Cerebellar nuclear complex (tissue), 1 donor: ENCODE measurements around the gene NPHS1.
"Not testable (repeated sequence)": the region's sequence is repeated elsewhere in the genome, so short reads cannot be mapped to it uniquely, and the experiment has no call there.

ENCODE experiments used
- DNase-seq, 2 experiments: peaks; one replicate each; lab custom pipeline; 2025; lab: John Stamatoyannopoulos, UW

NPHS1 gene

GRCh38 chr19:35852029-35852780 is at the start of gene NPHS1:
NPHS1 (minus strand) TSS chr19:35852504; CDS start chr19:35851837, 667 bp downstream.
- no peak for DNase-seq

GRCh38 chr19:35901055-35901644 is 48.8 kb upstream of the NPHS1 start:
- no peak for DNase-seq

GRCh38 chr19:35899547-35900214 is 47.4 kb upstream of the NPHS1 start:
- DNase-seq = peak; percentile 33 to 58

- no peak for DNase-seq
Observed at GRCh38 chr19:35898499-35898809, 46.1 kb upstream of the NPHS1 start.

GRCh38 chr19:35897706-35898451 is 45.6 kb upstream of the NPHS1 start:
- no peak for DNase-seq

- no peak for DNase-seq
Observed at GRCh38 chr19:35896643-35897040, 44.3 kb upstream of the NPHS1 start.

GRCh38 chr19:35895911-35896642 is 43.8 kb upstream of the NPHS1 start:
- no peak for DNase-seq

GRCh38 chr19:35894342-35894741 is 42.0 kb upstream of the NPHS1 start:
- no peak for DNase-seq

GRCh38 chr19:35891819-35892218 is 39.5 kb upstream of the NPHS1 start:
- DNase-seq = not testable (repeated sequence)

- DNase-seq = no peak
Observed at GRCh38 chr19:35890113-35890650, 37.9 kb upstream of the NPHS1 start.

GRCh38 chr19:35889370-35890112 is 37.2 kb upstream of the NPHS1 start:
- no peak for DNase-seq

GRCh38 chr19:35888398-35888797 is 36.1 kb upstream of the NPHS1 start:
- DNase-seq = no peak

GRCh38 chr19:35887197-35887596 is 34.9 kb upstream of the NPHS1 start:
- DNase-seq = no peak

GRCh38 chr19:35885904-35886303 is 33.6 kb upstream of the NPHS1 start:
- DNase-seq = no peak

GRCh38 chr19:35885225-35885738 is 33.0 kb upstream of the NPHS1 start:
- no peak for DNase-seq

GRCh38 chr19:35883882-35884281 is 31.6 kb upstream of the NPHS1 start:
- DNase-seq = no peak

- DNase-seq = peak; percentile 61 to 87
Observed at GRCh38 chr19:35882114-35882832, 30.0 kb upstream of the NPHS1 start.

GRCh38 chr19:35879770-35880317 is 27.5 kb upstream of the NPHS1 start:
- peak in 1 of 2 experiments; percentile 14 for DNase-seq

- DNase-seq = no peak
Observed at GRCh38 chr19:35879068-35879467, 26.8 kb upstream of the NPHS1 start.
